ENCODE measurements around the gene RCAN3.
"Not testable (repeated sequence)": the region's sequence is repeated elsewhere in the genome, so short reads cannot be mapped to it uniquely, and the experiment has no call there.

The RCAN3 gene

GRCh38 chr1:24526940-24527542, 24.4 kb downstream of the RCAN3 start:
- Histone ChIP-seq H3K36me3 (no peaks in the 10 kb centered on the region), H3K4me1 (no peaks in the 10 kb centered on the region), H3K27me3 (peaks cover 4% of the 10 kb centered on the region; the same call in 1 of the 2 replicates), H3K4me3 (ENCODE audit: low read depth, low read length) (no peak overlapping the region), H3K9me3 (no peaks in the 10 kb centered on the region)
- DNase-seq: no peak
- TF ChIP-seq CTCF (IDR thresholded peaks at IDR 0.05; ENCODE audit: low read depth, low read length): peak; percentile 54

DNA sequence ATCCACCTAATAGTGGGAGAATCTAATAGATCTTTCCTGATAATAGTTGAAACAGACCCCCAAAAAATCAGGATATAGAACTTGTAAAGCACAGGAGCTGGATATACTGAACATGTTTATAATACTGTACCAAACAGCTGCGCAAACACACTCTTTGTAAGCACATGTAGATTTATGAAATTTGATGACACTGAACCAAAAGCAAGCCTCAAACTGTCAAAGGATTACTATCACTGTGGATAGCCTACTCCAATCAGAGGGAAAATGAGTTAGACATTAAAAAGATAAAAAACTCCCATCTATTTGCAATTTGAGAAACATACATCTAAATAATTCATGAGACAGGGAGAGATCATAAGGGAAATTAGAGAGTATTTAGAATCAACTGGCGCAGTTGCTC, 26.1 kb downstream of the RCAN3 start:
- no peaks in the 10 kb centered on the region for H3K4me1 ChIP-seq
- no peak for TF ChIP-seq CTCF (IDR thresholded peaks at IDR 0.05; ENCODE audit: low read depth, low read length)
- no peak overlapping the region for H3K4me3 ChIP-seq (ENCODE audit: low read depth, low read length)
- no peak for DNase-seq
- H3K27me3 ChIP-seq: peaks cover 4% of the 10 kb centered on the region; the same call in 1 of the 2 replicates
- no peaks in the 10 kb centered on the region for H3K36me3 ChIP-seq
- H3K9me3 ChIP-seq: no peaks in the 10 kb centered on the region

GRCh38 chr1:24529292-24529691, 26.7 kb downstream of the RCAN3 start:
- DNase-seq; H3K4me3 ChIP-seq (ENCODE audit: low read depth, low read length); H3K4me1 ChIP-seq; H3K9me3 ChIP-seq; H3K36me3 ChIP-seq; H3K27me3 ChIP-seq: not testable (repeated sequence)

DNA sequence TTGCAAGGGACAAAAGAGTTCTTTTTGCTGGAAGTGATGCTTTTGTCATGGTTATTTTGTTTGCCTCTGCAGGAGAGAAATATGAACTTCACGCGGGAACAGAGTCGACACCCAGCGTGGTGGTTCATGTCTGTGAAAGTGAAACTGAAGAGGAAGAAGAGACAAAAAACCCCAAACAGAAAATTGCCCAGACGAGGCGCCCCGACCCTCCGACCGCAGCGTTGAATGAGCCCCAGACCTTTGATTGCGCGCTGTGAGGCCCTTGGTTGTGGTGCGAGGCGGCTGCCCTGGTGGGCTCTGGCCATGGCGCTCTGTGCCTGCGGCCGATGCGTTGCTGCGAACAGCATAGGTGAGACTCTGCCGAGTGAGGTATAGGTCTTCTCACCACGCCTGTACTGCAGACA, 32.4 kb downstream of the RCAN3 start:
- H3K4me3 ChIP-seq (ENCODE audit: low read depth, low read length): no peak overlapping the region
- no peaks in the 10 kb centered on the region for H3K36me3 ChIP-seq
- H3K9me3 ChIP-seq: no peaks in the 10 kb centered on the region
- TF ChIP-seq CTCF (IDR thresholded peaks at IDR 0.05; ENCODE audit: low read depth, low read length): no peak
- no peak for DNase-seq
- H3K4me1 ChIP-seq: no peaks in the 10 kb centered on the region
- no peaks in the 10 kb centered on the region for H3K27me3 ChIP-seq

GRCh38 chr1:24535778-24536177, 33.1 kb downstream of the RCAN3 start:
- no peak for TF ChIP-seq CTCF (IDR thresholded peaks at IDR 0.05; ENCODE audit: low read depth, low read length)
- DNase-seq: no peak
- Histone ChIP-seq H3K36me3 (no peaks in the 10 kb centered on the region), H3K4me1 (no peaks in the 10 kb centered on the region), H3K9me3 (no peaks in the 10 kb centered on the region), H3K27me3 (no peaks in the 10 kb centered on the region), H3K4me3 (ENCODE audit: low read depth, low read length) (no peak overlapping the region)

GRCh38 chr1:24536391-24536840, 33.8 kb downstream of the RCAN3 start:
- Histone ChIP-seq H3K4me1 (no peaks in the 10 kb centered on the region), H3K27me3 (no peaks in the 10 kb centered on the region), H3K4me3 (ENCODE audit: low read depth, low read length) (no peak overlapping the region), H3K9me3 (no peaks in the 10 kb centered on the region), H3K36me3 (no peaks in the 10 kb centered on the region)
- TF ChIP-seq CTCF (IDR thresholded peaks at IDR 0.05; ENCODE audit: low read depth, low read length): no peak
- DNase-seq: no peak
